ENCODE data around the gene CIDEA.
"Not testable (repeated sequence)": the region's sequence is repeated elsewhere in the genome, so short reads cannot be mapped to it uniquely, and the experiment has no call there.

The CIDEA gene

GRCh38 chr18:12239431-12239830, 14.7 kb upstream of the CIDEA start:
- no peak for DNase-seq

- DNase-seq = no peak
These were observed 11.4 kb upstream of the CIDEA start for GRCh38 chr18:12242658-12243260.

GRCh38 chr18:12243272-12243671, 10.9 kb upstream of the CIDEA start:
- DNase-seq = not testable (repeated sequence)

GRCh38 chr18:12245793-12246135, 8.4 kb upstream of the CIDEA start:
- DNase-seq = no peak

- DNase-seq = no peak
These were observed 7.0 kb upstream of the CIDEA start for GRCh38 chr18:12246849-12247808.

GRCh38 chr18:12247946-12248345, 6.2 kb upstream of the CIDEA start:
- DNase-seq = no peak

GRCh38 chr18:12248926-12249720, 5.0 kb upstream of the CIDEA start:
- DNase-seq = no peak

- DNase-seq = no peak
These were observed 2.9 kb upstream of the CIDEA start for GRCh38 chr18:12251311-12251710.

GRCh38 chr18:12252061-12252460, 2.1 kb upstream of the CIDEA start:
- no peak for DNase-seq

GRCh38 chr18:12253027-12253426, 1.1 kb upstream of the CIDEA start:
- DNase-seq = no peak

GRCh38 chr18:12253663-12254135, 462 bp upstream of the CIDEA start:
- DNase-seq = peak; percentile 12

GRCh38 chr18:12254820-12255511, 805 bp downstream of the CIDEA start:
- no peak for DNase-seq

GRCh38 chr18:12255626-12256026, 1.5 kb downstream of the CIDEA start:
- DNase-seq = no peak

- no peak for DNase-seq
These were observed 2.8 kb downstream of the CIDEA start for GRCh38 chr18:12256951-12257350.

- DNase-seq = no peak
These were observed 4.0 kb downstream of the CIDEA start for GRCh38 chr18:12257996-12258718.

GRCh38 chr18:12258719-12259705, 4.9 kb downstream of the CIDEA start:
- no peak for DNase-seq

GRCh38 chr18:12262748-12263147, 8.6 kb downstream of the CIDEA start:
- DNase-seq = no peak

- no peak for DNase-seq
These were observed 10.7 kb downstream of the CIDEA start for GRCh38 chr18:12264864-12265263.

- peak; percentile 53 for DNase-seq
These were observed 17.4 kb downstream of the CIDEA start for GRCh38 chr18:12271376-12272235.

GRCh38 chr18:12274793-12275192, 20.6 kb downstream of the CIDEA start:
- no peak for DNase-seq
